A549 (cell line): ENCODE measurements around the gene PLCB2. TPM values are rescaled to one million over a fixed set of nuclear protein-coding genes. Genes with fewer than 3 reads are reported as not detected.

Source experiments
- ATAC-seq, 2 experiments: fragments of 200-7000 bp in 1 of 2; fragments of >200 bp in 1 of 2; cut with Nextera tagmentation in 1 of 2; cut with Tn5 transposase in 1 of 2; 3 replicates each; pipeline versions ENCODE4 v1.8.0 to v1.9.1; 2018 to 2020; ENCODE audit warnings: mild to moderate bottlenecking in 1 of 2, moderate library complexity in 1 of 2
- CTCF ChIA-PET: fragments of 300-600 bp; sonication (Branson Sonifier 250); formaldehyde crosslinking; extraction: SDS; loops from one replicate; lab custom pipeline; 2021; ENCODE audit warnings: antibody characterized with exemption, inconsistent platforms; lab: Yijun Ruan, JAX
- POLR2A ChIA-PET: fragments of 350-600 bp; formaldehyde crosslinking; extraction: SDS; loops from one replicate; lab custom pipeline; 2021; ENCODE audit warnings: antibody characterized with exemption, inconsistent platforms; lab: Yijun Ruan, JAX
- DNase-seq, 2 experiments: peaks; one replicate each; pipeline versions ENCODE4 v3.0.0 to v3.0.0-alpha.2; 2011 to 2016; ENCODE audit warnings: low read depth in 1 of 2, low spot score in 1 of 2
- FAIRE-seq: peaks from 2 replicates; lab custom pipeline; 2011; peaks lifted over from hg19 to GRCh38; lab: Jason Lieb, UNC
- H3K27ac ChIP-seq, 2 experiments: fragments of >200 bp; sonication (Bioruptor Twin); formaldehyde crosslinking; 3 replicates each; pipeline ENCODE4 v1.5.1; 2016 to 2017
- H3K4me1 ChIP-seq: fragments of >200 bp; sonication (Bioruptor Twin); formaldehyde crosslinking; 3 replicates; pipeline ENCODE4 v1.6.1; 2016
- H3K4me2 ChIP-seq: fragments of >200 bp; sonication (Bioruptor Twin); formaldehyde crosslinking; 3 replicates; pipeline ENCODE4 v1.6.1; 2016
- H3K4me3 ChIP-seq: fragments of >200 bp; sonication (Bioruptor Twin); formaldehyde crosslinking; 3 replicates; pipeline ENCODE4 v1.5.1; 2016
- H3K9me3 ChIP-seq: fragments of >200 bp; sonication (Bioruptor Twin); formaldehyde crosslinking; 3 replicates; pipeline ENCODE4 v1.6.1; 2016
- ATOH8 ChIP-seq: fragments of 250-450 bp; sonication (Bioruptor Pico); IDR thresholded peaks from 2 replicates; pipeline ENCODE4 v1.5.0; 2020; ENCODE audit warnings: low read depth, mild to moderate bottlenecking, moderate library complexity
- BHLHE40 ChIP-seq: IDR thresholded peaks from 2 replicates; pipeline ENCODE4 v1.6.1; 2012; ENCODE audit warnings: low read depth, low read length, inconsistent platforms
- CBX8 ChIP-seq: fragments of 200-600 bp; sonication (generic); IDR thresholded peaks from 2 replicates; pipeline ENCODE4 v1.6.1; 2016
- E2F6 ChIP-seq: IDR thresholded peaks from 2 replicates; pipeline ENCODE4 v1.6.1; 2012; ENCODE audit warnings: low read depth, borderline replicate concordance
- ESRRA ChIP-seq: fragments of 150-350 bp; IDR thresholded peaks from 2 replicates; pipeline ENCODE4 v1.6.1; 2014; ENCODE audit warnings: mild to moderate bottlenecking, low read length, borderline replicate concordance
- FOSB ChIP-seq: fragments of 250-450 bp; sonication (Bioruptor Pico); IDR thresholded peaks from 2 replicates; pipeline ENCODE4 v1.5.0; 2020; ENCODE audit warnings: mild to moderate bottlenecking, moderate library complexity
- FOSL2 ChIP-seq, 2 experiments: fragments of 450-650 bp in 1 of 2; fragments of >200 bp in 1 of 2; sonication (Bioruptor Twin) in 1 of 2; formaldehyde crosslinking; IDR thresholded peaks; 2 replicates each; pipeline versions ENCODE4 v1.5.0 to v1.6.1; 2016 to 2020; ENCODE audit warnings: mild to moderate bottlenecking in 1 of 2, moderate library complexity in 1 of 2
- FOXS1 ChIP-seq: fragments of 250-450 bp; sonication (Bioruptor Pico); IDR thresholded peaks from 2 replicates; pipeline ENCODE4 v1.5.0; 2020; ENCODE audit warnings: mild to moderate bottlenecking, moderate library complexity
- GATA3 ChIP-seq: IDR thresholded peaks from 2 replicates; pipeline ENCODE4 v1.6.1; 2012; ENCODE audit warnings: borderline replicate concordance
- HOXA7 ChIP-seq: fragments of 250-450 bp; sonication (Bioruptor Pico); IDR thresholded peaks from 2 replicates; pipeline ENCODE4 v1.5.0; 2020; ENCODE audit warnings: mild to moderate bottlenecking, moderate library complexity
- HOXB5 ChIP-seq: fragments of 250-450 bp; sonication (Bioruptor Pico); IDR thresholded peaks from 2 replicates; pipeline ENCODE4 v1.5.0; 2020; ENCODE audit warnings: mild to moderate bottlenecking, moderate library complexity
- JUN ChIP-seq, 2 experiments: fragments of >200 bp; sonication (Bioruptor Twin); formaldehyde crosslinking; IDR thresholded peaks; 2 replicates in 1 of 2; 3 replicates in 1 of 2; pipeline ENCODE4 v1.6.1; 2016 to 2017
- JUNB ChIP-seq: fragments of >200 bp; sonication (Bioruptor Twin); formaldehyde crosslinking; IDR thresholded peaks from 2 replicates; pipeline ENCODE4 v1.6.1; 2016
- KDM5A ChIP-seq: fragments of 200-600 bp; sonication (generic); IDR thresholded peaks from 2 replicates; pipeline ENCODE4 v1.6.1; 2016; ENCODE audit warnings: antibody characterized with exemption, mild to moderate bottlenecking
- MAFK ChIP-seq: fragments of 450-650 bp; IDR thresholded peaks from 2 replicates; pipeline ENCODE4 v1.6.1; 2014; ENCODE audit not compliant: partially characterized antibody
- MYC ChIP-seq: IDR thresholded peaks from 2 replicates; pipeline ENCODE4 v1.6.1; 2012; ENCODE audit warnings: mild to moderate bottlenecking, inconsistent platforms, low read length, improper control_type of control experiment, borderline replicate concordance
- NPAS2 ChIP-seq: fragments of 250-450 bp; sonication (Bioruptor Pico); IDR thresholded peaks from 2 replicates; pipeline ENCODE4 v1.8.0; 2022; ENCODE audit warnings: mild to moderate bottlenecking, moderate library complexity, borderline replicate concordance
- POLR2A ChIP-seq: IDR thresholded peaks from 2 replicates; pipeline ENCODE4 v1.6.1; 2012; ENCODE audit warnings: mild to moderate bottlenecking, low read length
- RAD21 ChIP-seq, 2 experiments: fragments of >200 bp in 1 of 2; sonication (Bioruptor Twin) in 1 of 2; formaldehyde crosslinking in 1 of 2; IDR thresholded peaks in 1 of 2; conservative IDR thresholded peaks in 1 of 2; 2 replicates in 1 of 2; 3 replicates in 1 of 2; pipeline ENCODE4 v1.6.1; 2012 to 2018; ENCODE audit warnings: inconsistent platforms in 1 of 2
- RARB ChIP-seq: fragments of 250-450 bp; sonication (Bioruptor Pico); IDR thresholded peaks from 2 replicates; pipeline ENCODE4 v1.8.0; 2021; ENCODE audit warnings: mild to moderate bottlenecking, moderate library complexity
- RFX5 ChIP-seq: fragments of 450-650 bp; IDR thresholded peaks from 2 replicates; pipeline ENCODE4 v1.7.1; 2014; ENCODE audit warnings: antibody characterized with exemption, mild to moderate bottlenecking, moderate library complexity
- RNF2 ChIP-seq: fragments of 200-600 bp; sonication (generic); IDR thresholded peaks from 2 replicates; pipeline ENCODE4 v1.6.1; 2016; ENCODE audit warnings: low read depth, mild to moderate bottlenecking, antibody characterized with exemption, moderate library complexity, borderline replicate concordance
- TFCP2L1 ChIP-seq: fragments of 250-450 bp; sonication (Bioruptor Pico); IDR thresholded peaks from 2 replicates; pipeline ENCODE4 v1.5.0; 2021; ENCODE audit warnings: mild to moderate bottlenecking
- TP53 ChIP-seq: fragments of 250-450 bp; sonication (Bioruptor Pico); IDR thresholded peaks from 2 replicates; pipeline ENCODE4 v1.5.0; 2021; ENCODE audit warnings: mild to moderate bottlenecking, moderate library complexity
- USF2 ChIP-seq: fragments of 450-650 bp; IDR thresholded peaks from 2 replicates; pipeline ENCODE4 v1.6.1; 2014; ENCODE audit warnings: antibody characterized with exemption
- ZFP36 ChIP-seq: fragments of 450-650 bp; IDR thresholded peaks from 2 replicates; pipeline ENCODE4 v1.6.1; 2014; ENCODE audit warnings: borderline replicate concordance; ENCODE audit not compliant: partially characterized antibody
- ZNF302 ChIP-seq: fragments of 250-450 bp; sonication (Bioruptor Pico); IDR thresholded peaks from 2 replicates; pipeline ENCODE4 v1.9.0; 2021; ENCODE audit warnings: inconsistent platforms, mild to moderate bottlenecking, moderate library complexity
- ZSCAN20 ChIP-seq: fragments of 250-450 bp; sonication (Bioruptor Pico); IDR thresholded peaks from 2 replicates; pipeline ENCODE4 v1.8.0; 2022; ENCODE audit warnings: mild to moderate bottlenecking, moderate library complexity
- WGBS: methylation state at CpG from one replicate; pipeline ENCODE4 v1.1.6; 2017; ENCODE audit errors: missing lambda C conversion rate; 5-methylcytosine and 5-hydroxymethylcytosine counted together
- polyA plus RNA-seq, 4 experiments: library from polyadenylated mRNA; depleted of rRNA in 3 of 4; stranded (reverse); fragments of >200 nt; fragmentation: RNase III in 1 of 4; extraction: RNeasy Plus Mini Kit Qiagen cat#74134 plus additional on column Dnase treatment in 1 of 4; gene quantifications; 2 replicates in 3 of 4; 3 replicates in 1 of 4; pipeline ENCODE4 v1.2.3, GENCODE V29; 2011 to 2017
- TF ChIP-seq, protein P1 (sequence below): fragments of 150-350 bp; IDR thresholded peaks from 2 replicates; pipeline ENCODE4 v1.6.1; 2014; ENCODE audit warnings: low read depth, mild to moderate bottlenecking, low read length

Gene PLCB2
- polyA plus RNA-seq, 2 of the 4 experiments (the other 2 are of a cell fraction), result 0.30 to 0.49 TPM

DNA sequence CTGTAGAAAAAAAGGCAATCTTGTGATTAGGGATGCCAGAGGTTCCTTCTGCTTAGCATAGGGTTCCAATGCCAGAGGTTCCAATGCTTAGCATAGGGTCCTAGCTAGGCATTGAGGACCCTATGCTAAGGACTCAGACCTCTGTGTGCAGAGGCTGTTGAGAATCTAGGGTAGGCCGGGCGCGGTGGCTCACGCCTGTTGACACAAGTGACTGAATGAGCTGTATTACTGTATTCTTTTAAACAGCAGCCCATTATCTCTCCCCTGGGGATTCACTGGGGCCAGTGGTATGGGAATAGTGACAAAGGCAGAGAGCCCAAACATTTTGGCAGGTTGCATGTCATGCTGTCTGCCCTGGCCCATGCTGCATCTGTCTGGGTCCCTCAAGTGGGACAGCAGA lies 52.7 kb downstream of the PLCB2 start:
- Histone ChIP-seq H3K4me3 (no peak overlapping the region), H3K4me1 (peaks cover 5% of the 10 kb centered on the region; the same call in 1 of the 3 replicates), H3K9me3 (no peaks in the 10 kb centered on the region), H3K27ac (no peak overlapping the region), H3K4me2 (no peak overlapping the region)
- TF ChIP-seq MYC (no peak), RFX5 (no peak), MAFK (no peak), HOXA7 (CRISPR knock-in tag) (no peak), JUN (IDR thresholded peaks at IDR 0.05) (no peak), ZFP36 (no peak), ATOH8 (CRISPR knock-in tag) (no peak), TFCP2L1 (CRISPR knock-in tag) (no peak), HOXB5 (CRISPR knock-in tag) (no peak), RNF2 (no peak), E2F6 (no peak), KDM5A (no peak)
- ATAC-seq, result no peak
- FAIRE-seq, result no peak
- no peak for DNase-seq
- 96% methylated on average over 4 of the region's 4 CpGs for WGBS
- POLR2A ChIA-PET, result no interaction called here
- CTCF ChIA-PET, result interaction anchor here (1.4 to 19.1 kb wide), 5 partner anchors 9 to 83 kb away, joined by 6 to 248 read pairs (median 9); partner anchors contain the start of gene PAK6

DNA sequence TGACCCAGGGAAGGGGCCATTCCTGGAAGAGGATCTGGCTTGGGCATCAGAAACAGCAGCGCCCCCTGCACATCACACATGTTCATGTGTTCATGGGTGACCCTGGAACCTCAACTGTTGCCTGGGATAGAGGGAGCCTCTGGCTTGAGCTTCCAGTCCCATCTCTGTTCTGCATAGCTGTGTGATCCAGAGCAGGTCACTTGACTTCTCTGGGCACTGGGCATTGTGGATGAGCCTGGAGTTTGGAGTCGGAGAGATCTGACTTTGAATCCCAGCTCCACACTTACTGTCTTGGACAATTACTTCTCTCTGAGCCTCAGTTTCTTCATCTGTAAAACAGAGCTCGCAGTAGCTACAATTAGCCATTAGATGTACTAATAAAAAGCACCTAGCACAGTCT lies 53.3 kb downstream of the PLCB2 start:
- TF ChIP-seq TP53, result no peak
- TF ChIP-seq RAD21 (conservative IDR thresholded peaks at IDR 0.05 in 1 of 2, IDR thresholded peaks at IDR 0.05 in 1 of 2), result no peak
- no peak for TF ChIP-seq POLR2A
- TF ChIP-seq E2F6, result no peak
- no peak for TF ChIP-seq FOSB (CRISPR knock-in tag)
- TF ChIP-seq JUNB, result no peak
- no peak for TF ChIP-seq FOSL2 (IDR thresholded peaks at IDR 0.05)
- no peak for TF ChIP-seq FOSL2 (CRISPR knock-in tag; IDR thresholded peaks at IDR 0.05)
- no peak for TF ChIP-seq ZNF302 (CRISPR knock-in tag)
- no peak for TF ChIP-seq BHLHE40
- TF ChIP-seq ZSCAN20 (CRISPR knock-in tag), result no peak
- DNase-seq (no peak), ATAC-seq (no peak), FAIRE-seq (no peak)
- H3K4me3 ChIP-seq, result no peak overlapping the region
- POLR2A ChIA-PET, result no interaction called here
- no peaks in the 10 kb centered on the region for H3K9me3 ChIP-seq
- no peak overlapping the region for H3K4me2 ChIP-seq
- 79% methylated on average over 3 of the region's 3 CpGs for WGBS
- H3K27ac ChIP-seq, result no peak overlapping the region
- CTCF ChIA-PET, result interaction anchor here (1.0 to 19.1 kb wide), 6 partner anchors 8 to 84 kb away, joined by 3 to 248 read pairs (median 8); partner anchors contain the start of gene PAK6
- peaks cover 5% of the 10 kb centered on the region; the same call in 1 of the 3 replicates for H3K4me1 ChIP-seq

- WGBS, result 87% methylated on average over 17 of the region's 28 CpGs
- TF ChIP-seq ESRRA (no peak), RARB (no peak), FOSL2 (IDR thresholded peaks at IDR 0.05) (no peak), FOSL2 (CRISPR knock-in tag; IDR thresholded peaks at IDR 0.05) (no peak), FOXS1 (CRISPR knock-in tag) (no peak), NPAS2 (CRISPR knock-in tag) (no peak), CBX8 (no peak), JUNB (no peak), USF2 (no peak), GATA3 (no peak)
- TF ChIP-seq, protein P1, sequence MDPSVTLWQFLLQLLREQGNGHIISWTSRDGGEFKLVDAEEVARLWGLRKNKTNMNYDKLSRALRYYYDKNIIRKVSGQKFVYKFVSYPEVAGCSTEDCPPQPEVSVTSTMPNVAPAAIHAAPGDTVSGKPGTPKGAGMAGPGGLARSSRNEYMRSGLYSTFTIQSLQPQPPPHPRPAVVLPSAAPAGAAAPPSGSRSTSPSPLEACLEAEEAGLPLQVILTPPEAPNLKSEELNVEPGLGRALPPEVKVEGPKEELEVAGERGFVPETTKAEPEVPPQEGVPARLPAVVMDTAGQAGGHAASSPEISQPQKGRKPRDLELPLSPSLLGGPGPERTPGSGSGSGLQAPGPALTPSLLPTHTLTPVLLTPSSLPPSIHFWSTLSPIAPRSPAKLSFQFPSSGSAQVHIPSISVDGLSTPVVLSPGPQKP, result no peak
- Histone ChIP-seq H3K27ac (no peak overlapping the region), H3K9me3 (no peaks in the 10 kb centered on the region), H3K4me2 (peak overlapping the region; percentile 44; the same call in 2 of the 3 replicates), H3K4me1 (peaks cover 4% of the 10 kb centered on the region; the same call in 1 of the 3 replicates), H3K4me3 (no peak overlapping the region)
- no peak for FAIRE-seq
- ATAC-seq, result no peak
- POLR2A ChIA-PET, result no interaction called here
- DNase-seq, result no peak
- CTCF ChIA-PET, result interaction anchor here (2.5 to 19.1 kb wide), 2 partner anchors 11 to 22 kb away, joined by 10 to 248 read pairs; no protein-coding TSS in a partner anchor
These were observed 54.5 kb downstream of the PLCB2 start for GRCh38 chr15:40253167-40253790.
